GM18519 (cell line): ENCODE results near the gene PRUNE2.

ENCODE experiments used
- ATAC-seq: cut with Tn5 transposase; IDR thresholded peaks from one replicate; pipeline ENCODE4 v1.9.1; 2021; ENCODE audit warnings: mild to moderate bottlenecking, moderate library complexity; ENCODE audit not compliant: unreplicated experiment, low FRiP score

Gene PRUNE2

DNA sequence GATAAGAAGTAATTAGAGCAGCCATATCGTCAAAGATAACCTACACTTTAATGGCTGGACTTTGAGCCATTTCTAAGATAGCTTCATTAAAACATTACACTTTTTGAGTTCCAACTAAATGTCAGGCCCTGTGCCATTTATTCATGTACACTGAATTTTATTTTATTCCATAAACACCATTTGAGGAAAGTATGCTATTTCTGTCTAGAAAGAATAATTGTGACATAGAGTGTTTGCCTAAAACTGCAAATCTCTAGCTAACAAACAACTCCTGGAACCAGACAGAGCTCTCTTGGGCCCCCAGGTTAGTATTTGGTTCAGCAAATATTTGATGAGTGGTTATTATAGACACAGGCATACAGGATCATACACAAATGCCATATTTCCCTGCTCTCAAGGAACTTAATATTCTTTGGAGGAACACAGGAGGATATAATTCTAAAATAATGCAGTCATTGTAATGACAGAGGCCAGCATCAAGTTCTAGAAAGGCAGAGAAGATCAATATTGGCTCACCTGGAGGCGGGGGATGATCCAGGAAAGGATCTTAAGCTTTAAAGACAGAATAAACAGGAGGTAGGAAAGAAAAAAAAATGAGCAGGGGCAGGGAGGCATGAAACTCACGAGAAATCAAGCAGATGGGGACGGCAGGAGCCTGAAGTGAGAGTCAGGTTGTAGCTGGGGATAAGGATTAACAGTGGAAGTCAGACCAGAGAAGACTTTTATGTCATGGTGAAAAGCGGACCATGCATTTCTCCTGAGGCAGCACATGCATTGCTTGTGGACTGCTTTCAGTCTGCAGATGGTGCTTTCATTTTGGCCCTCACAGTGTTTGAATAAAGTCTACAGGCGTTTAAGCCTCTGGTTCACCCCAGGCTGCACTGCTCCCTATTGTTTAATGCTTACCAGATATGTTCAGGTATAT lies 319.3 kb downstream of the PRUNE2 start:
- ATAC-seq = no peak

GRCh38 chr9:76585487-76586389 lies 320.2 kb downstream of the PRUNE2 start:
- no peak for ATAC-seq

GRCh38 chr9:76583256-76583655 lies 322.7 kb downstream of the PRUNE2 start:
- no peak for ATAC-seq

GRCh38 chr9:76581731-76582130 lies 324.2 kb downstream of the PRUNE2 start:
- ATAC-seq = no peak

GRCh38 chr9:76580820-76581219 lies 325.1 kb downstream of the PRUNE2 start:
- ATAC-seq = no peak

GRCh38 chr9:76580188-76580587 lies 325.7 kb downstream of the PRUNE2 start:
- no peak for ATAC-seq

GRCh38 chr9:76576344-76576743 lies 329.6 kb downstream of the PRUNE2 start:
- ATAC-seq = peak; percentile 89

- ATAC-seq = no peak
Measured at GRCh38 chr9:76575761-76576160, 330.2 kb downstream of the PRUNE2 start.

DNA sequence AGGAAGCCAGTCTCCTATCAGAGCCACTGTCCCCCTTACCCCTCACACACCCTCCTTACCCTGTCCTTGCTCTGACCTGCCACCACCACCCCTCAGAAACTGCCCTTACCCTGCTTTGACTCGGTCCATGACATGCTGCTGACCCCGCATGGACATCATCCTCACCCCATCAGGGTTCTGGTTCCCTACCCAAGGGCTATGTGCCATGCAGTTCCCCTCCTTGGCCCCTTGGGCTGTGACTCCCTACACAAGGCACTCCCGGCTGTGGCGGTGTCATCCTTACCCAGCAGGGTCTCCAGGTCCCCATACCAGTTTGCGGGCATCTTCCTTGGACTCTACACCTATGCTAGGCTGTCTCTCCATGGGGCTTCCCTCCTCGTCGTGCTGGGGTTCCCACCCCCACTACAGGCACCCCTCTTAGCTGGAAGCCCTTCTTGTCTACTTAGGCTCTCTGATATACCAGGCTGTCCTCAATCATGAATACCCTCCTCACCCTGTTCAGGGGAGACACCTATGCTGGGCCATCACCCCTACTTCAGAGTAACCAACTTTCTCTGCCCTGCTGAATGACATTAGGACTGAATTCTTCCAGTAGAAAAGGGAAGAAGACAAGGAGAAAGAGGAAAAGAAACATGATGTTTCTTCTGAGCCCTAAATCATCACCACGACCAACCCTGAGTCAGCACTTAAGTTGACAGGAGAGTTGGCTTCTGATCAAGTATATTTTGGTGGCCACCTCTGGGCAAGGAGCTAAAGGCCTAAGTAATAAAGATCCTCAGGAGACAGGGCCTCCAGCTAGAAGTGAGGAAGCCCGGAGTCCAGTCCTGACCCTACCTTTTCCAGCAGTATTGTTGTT lies 331.8 kb downstream of the PRUNE2 start:
- no peak for ATAC-seq

GRCh38 chr9:76573408-76573807 lies 332.5 kb downstream of the PRUNE2 start:
- no peak for ATAC-seq

- no peak for ATAC-seq
Measured at GRCh38 chr9:76572151-76572550, 333.8 kb downstream of the PRUNE2 start.

DNA sequence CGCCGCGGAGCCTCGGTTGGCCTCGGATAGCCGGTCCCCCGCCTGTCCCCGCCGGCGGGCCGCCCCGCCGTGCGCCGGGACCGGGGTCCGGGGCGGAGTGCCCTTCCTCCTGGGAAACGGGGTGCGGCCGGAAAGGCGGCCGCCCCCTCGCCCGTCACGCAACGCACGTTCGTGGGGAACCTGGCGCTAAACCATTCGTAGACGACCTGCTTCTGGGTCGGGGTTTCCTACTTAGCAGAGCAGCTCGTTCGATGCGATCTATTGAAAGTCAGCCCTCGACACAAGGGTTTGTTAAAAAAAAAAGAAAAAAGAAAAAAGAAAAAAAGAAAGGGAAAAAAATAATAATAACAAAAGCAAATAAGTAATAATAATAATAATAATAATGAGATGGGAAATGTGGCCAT lies 334.2 kb downstream of the PRUNE2 start:
- no peak for ATAC-seq

- peak; percentile 79 for ATAC-seq
Measured at GRCh38 chr9:76571288-76571687, 334.6 kb downstream of the PRUNE2 start.

DNA sequence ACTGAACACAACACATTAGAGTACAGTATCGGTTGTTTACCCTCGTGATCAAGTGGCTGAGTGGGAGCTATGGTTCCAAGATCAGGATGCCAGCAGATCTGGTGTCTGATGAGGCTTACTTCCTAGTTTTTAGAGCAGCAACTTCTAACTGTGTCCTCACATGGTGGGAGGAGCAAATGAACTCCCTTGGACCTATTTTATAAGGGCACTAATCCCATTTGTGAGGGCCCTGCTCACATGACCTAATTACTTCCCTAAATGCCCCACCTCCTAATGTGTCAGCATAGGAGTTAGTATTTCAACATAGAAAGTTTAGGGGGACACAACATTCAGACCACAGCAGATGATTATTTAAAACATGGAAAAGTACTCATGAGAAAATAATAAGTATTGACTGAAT lies 335.1 kb downstream of the PRUNE2 start:
- ATAC-seq = no peak

- no peak for ATAC-seq
Measured at GRCh38 chr9:76567086-76567485, 338.8 kb downstream of the PRUNE2 start.

DNA sequence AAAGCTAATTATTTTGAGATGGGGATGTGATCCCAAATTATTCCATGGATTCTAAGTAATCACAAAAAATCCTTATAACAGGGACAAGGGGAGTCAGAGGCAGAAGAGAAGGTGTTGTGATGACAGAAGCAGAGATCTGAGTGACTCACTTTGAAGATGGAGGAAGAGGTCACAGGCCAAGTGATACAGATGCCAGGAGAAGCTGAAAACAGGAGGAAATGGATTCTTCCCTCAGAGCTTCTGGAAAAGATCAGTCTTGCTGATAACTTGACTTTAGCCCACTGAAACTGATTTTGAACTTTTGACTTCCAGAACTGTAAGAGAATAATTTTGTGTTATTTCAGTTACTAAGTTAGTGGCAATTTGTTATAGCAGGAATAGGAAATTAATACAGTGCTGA lies 341.6 kb downstream of the PRUNE2 start:
- no peak for ATAC-seq

GRCh38 chr9:76562511-76562911 lies 343.4 kb downstream of the PRUNE2 start:
- peak; percentile 70 for ATAC-seq

GRCh38 chr9:76561900-76562299 lies 344.0 kb downstream of the PRUNE2 start:
- no peak for ATAC-seq
